ENCODE results near the gene CEBPA.

Gene CEBPA

DNA sequence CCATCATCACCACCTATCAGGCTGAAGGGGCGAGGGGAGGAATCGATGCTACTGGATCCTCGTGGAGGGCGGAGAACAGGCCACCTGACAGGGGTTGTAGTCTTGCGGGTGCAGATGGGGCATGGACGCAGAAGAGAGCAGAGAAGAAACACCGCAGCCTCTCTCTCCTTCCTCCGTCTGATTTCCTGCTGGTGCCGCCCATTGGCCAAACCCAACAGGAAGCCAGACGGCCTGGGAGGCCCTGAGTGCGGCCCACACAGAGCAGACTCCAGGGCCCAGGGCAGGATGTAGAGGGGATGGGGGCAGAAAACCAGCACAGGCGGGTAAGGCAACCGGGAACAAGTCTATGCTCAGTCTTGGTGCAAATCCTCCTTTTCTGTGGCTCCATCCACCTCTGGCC is 15.4 kb downstream of the CEBPA start:
- no peak for DNase-seq

DNA sequence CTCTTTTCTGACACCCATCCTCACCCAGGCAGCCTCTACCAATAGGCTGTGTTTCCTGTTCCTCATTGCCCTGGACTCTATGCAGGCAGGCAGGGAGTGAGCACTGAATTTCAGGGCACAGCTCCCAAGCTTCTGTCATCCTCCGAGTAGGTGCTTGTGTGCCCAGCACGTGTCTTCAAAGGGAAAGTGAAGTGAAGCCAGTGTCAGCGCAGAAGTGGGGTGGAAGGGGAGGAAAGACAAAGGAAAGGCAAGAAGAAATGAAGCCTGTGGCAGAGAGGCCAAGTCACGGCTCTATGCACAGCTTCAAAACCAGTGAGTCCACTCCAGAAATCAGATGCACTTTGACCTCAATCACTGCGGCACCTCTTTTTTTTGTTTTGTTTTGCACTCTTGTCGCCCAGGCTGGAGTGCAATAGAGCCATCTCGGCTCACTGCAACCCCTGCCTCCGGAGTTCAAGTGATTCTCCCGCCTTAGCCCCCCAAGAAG is 16.9 kb downstream of the CEBPA start:
- no peak for DNase-seq

DNA sequence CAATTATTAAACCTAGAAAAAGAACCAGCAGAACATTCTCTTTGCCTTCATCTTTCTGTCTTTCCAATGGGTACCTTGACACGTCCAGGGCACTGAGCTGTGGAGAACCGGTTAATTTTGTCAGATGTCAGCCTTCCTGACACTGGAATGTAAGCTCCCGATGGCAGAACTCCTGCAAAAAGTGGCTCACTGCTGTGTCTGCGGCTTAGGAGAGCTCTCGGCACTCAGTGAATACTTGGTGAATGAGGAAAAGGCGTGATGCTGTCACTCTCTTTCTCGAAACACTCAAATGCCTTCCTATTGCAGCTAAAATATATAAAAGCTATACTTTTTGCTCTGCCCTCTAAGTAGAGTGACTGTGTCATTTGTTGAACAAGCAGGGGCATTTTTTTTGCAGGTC is 17.6 kb downstream of the CEBPA start:
- DNase-seq = no peak

DNA sequence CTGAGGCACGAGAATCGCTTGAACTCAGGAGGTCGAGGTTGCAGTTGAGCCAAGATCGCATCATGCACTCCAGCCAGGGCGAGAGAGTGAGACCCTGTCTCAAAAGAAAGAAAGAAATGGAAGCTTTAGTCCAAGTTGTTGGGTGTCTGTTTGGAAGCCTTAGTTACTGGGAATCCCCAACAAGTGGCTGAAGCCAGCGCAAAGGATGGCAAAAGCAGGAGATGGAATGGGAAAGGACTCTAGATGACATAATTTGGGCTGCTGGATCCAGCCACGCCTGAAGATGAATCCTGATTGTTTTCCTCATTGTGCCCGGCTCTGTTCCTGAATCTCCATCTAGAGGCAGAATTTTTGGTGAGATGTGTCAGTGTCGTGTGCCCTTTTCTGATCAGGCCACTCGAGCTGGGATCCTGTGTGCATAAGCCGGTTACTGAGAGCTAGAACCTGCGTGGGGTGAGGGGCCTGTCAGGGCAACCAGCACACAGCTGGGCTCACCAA is 18.1 kb downstream of the CEBPA start:
- no peak for DNase-seq

DNA sequence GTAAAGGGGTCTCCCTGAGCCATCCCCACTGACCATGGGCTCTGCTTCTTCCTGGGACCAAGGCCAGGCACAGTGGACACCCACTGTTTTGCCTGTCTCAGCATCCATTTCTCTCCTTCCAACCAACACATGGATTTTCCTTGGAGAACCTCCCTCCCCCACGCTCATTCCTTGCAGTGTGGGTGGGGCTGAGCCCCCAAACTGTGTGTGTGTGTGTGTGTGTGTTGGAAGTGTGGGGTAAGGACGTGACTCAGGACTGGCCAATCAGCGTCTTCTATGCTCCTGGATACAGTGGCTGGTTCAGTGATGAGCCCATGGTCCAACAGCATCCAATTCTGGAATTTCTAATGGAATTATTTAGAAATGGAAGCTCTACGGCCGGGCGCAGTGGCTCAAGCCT is 18.7 kb downstream of the CEBPA start:
- no peak for DNase-seq

DNA sequence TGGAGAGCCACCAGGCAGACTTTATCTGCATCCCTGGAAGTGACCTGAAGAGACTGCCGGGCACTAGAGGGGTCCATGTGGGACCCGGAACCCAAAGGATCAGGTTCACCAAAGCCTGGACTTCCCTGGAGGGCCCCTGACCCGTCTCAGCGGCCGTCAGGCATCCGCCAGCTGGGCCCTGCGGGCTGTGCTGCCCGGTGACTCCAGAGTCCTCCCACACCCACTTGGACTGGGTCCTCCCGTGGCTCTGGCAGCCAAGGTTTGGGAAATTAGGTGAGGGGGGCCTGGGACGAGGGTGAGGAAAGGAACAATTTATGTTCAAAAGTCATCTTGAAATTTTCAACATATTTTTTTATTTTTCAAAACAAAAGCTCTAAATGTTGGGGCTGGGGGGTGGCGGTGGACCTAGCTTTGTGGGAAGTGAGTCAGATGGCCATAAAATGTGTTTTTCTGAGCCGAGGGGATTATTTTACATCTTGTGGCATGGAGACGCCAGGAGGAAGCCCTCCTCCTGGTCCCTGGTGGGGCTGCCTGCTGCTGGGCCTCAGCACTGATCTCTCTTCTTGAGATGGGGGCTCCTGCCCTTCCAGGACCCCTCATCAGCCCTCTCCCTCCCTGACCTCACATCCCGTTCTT is 20.2 kb downstream of the CEBPA start:
- DNase-seq = no peak

DNA sequence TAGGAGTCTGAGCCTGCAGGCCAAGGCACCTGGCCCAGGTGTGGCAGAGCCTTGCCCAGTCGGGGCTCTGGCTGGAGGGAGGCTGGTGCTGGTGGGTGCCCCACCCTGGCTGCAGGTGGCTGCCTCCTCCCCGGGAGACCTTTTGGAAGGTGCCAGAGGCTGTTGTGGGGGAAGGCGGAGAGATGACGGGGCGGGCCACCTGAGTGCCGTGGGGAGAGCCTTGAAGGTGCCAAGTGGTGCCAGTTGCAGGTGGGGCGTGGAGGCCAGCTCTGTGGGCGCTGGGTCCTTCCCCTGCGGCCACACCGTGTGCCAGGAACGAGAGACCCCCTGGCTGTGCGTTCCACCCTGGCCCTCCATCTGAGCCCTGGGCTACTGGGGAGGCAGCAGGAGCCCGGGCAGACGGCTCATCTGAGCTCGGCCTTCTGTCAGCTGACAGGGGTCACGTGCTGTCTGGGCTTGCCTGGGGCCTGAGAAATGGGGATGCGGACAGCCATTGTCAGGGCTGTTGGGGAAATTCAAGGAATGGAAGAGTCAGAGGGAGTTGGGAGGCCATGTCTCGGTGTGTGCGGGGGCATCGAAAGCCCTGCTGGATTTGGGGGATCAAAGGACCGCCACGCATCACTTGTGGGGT is 20.9 kb downstream of the CEBPA start:
- no peak for DNase-seq

DNA sequence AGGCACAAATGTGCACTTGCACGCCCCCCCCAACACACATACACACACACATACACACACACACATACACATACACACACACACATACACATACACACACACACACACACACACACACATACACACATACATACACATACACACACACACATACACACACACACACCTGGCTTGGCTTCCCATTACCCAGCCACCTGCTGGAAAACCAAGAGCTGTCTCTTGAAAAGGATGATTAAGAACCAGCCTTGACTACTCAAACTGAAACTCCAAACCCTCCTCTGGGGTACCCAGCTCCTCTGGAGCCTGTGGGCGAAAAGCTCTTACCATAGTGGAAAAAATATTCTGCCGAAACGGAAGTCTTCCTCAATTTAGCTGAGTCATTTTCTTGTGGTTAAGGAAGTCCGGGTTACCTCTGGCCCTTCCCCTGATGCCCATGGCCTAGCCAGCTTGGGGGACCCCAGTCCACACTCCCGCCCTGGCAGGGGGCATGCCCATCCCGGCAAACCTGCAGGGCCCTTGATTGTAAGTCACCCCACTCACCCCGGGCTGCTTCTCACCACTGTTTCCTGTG is 21.9 kb downstream of the CEBPA start:
- DNase-seq = no peak

DNA sequence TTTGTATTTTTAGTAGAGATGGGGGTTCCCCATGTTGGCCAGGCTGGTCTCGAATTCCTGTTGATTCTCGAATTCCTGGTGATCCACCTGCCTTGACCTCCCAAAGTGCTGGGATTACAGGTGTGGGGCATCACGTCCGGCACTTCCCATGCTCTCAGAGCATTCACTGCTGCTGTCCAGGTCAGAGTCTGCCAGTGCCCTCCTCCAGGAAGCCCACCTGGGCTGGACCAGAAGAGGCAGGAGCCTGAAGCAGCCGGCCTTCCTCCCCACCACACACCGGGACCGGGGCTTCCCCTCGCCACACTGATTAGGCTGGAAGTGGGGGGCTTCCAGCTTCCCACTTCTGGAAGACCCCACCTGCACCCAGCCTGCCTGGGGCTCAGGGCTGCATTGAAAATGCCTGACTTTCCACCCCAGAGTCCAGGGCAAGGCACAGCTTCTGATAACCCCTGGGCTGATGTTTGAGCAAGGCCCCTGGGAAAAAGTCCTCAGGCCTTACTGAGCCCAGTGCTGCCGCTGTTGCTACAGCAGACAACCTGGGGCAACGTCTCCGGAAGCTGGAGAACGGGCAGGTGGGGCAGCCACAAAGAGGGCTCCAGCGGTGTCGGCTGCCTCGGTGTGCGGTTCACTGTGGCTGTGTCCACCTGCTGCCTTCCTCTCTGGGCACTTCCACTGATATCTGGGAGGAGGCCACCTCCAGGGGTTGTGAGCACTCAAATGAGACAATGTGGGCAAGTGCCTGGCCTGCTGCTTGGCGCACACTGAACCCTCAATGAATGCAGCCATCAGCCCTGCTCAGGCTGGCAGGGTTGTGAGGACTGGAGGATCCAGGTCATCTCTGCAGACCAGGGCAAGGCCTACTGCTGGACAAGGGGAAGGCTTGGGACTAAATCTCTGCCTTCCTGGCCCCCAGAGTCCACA is 22.6 kb downstream of the CEBPA start:
- DNase-seq = no peak

DNA sequence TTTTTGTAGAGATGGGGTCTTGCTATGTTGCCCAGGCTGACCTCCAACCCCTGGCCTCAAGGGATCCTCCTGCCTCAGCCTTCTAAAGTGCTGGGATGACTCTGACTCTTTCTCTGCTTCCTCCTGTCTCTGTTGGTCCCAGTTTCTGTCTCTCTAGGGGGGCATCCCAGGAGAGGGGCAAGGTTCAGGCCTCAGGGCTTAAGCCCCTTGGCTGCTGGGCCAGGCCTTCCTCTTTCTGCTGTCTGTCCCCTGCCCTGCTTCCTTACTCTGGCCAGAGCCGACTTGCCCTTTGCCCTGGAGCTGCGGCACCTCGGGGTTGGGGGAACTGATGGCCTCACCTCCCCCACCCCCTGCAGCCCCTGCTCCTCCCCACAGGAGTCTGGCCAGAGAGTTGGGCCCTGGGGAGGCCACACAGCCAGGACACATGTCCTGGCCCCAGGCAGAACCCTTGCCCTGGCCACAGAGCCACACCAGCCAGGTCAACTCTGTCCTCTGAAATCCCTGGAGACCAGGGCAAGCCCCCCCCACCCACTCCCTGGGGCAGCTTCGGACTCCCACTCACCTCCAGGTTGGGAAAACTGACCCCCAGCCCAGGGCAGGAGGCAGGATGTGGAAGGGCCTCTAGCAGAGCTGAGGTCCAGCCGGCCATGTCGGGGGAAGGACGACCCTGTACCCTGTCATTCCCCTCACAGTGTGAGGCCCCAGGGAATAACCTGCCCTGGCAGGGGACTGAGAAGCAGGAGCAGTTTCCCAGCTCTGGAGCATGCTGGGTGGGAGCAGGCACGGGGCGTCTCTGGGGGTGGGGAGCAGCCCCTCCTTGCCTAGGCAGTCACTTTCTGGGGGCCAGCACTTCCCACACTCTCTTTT is 23.7 kb downstream of the CEBPA start:
- no peak for DNase-seq

DNA sequence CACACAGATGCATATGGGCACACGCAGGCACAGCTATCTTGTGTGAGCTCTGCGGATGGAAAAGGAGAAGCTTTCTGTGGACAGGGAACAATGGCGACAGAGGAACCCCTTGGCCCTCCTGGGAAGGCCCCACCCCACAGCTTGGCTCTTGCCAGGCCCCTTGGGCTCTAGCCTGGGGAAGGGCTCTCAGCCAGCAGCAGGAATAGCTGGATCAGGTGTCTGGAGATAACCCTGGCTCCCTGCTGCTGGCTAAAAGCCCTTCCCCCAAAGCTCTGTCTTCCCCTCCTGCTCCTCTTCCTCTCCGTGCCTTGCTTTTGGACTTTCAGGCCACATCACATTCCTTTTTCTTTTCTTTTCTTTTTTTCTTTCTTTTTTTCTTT is 24.3 kb downstream of the CEBPA start:
- no peak for DNase-seq

DNA sequence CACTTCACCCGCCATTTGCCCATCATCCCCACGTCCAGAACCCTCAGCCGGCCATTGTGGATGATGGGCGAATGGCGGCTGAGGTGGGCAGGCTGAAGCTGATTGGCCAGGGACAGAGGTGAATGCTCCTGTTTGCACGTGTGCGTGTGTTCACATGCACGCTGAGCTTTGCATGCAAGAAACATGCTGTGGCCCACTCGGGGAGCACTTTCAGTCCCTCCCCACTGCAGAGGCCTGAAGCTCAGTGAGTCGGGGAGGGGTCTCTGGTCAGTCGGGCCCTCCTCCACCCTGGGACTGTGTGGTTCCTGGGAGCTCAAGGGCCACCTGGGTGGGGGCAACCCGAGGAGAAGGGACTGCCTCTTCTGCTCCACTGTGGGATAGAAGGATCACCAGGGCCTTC is 24.9 kb downstream of the CEBPA start:
- no peak for DNase-seq

DNA sequence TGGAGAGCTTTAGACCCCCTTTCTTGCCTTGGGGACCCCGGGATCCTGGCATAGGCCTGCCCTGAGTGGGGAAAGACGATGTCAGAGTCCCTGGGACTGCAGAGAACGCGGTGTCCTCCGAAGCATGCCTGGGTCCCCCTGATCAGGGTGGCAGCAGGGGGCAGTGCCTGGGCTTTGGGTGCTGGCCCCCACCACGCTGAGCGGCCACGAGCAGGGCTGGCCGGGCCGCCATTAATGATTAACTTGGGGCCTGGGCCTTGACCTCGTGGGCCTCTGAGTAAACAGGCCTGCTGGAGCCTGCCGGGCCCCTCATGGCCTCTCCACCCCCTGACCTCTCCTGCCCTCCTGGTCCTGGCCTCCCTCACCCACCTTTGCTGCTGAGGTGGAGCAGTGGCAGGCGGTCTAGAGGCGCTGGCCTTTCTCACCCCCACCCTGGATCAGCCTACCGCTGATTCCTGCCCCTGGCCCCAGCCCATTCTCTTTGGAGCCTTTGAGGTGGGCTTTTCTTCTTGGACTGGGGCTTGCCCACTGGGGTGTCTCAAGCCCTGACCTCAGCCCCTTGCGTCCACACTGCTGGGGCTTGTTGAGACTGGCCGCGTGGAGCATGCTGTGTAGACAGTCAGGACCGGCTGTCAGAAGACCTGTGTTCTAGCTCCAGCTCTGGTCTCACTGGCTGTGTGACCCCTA is 26.3 kb downstream of the CEBPA start:
- DNase-seq = no peak

DNA sequence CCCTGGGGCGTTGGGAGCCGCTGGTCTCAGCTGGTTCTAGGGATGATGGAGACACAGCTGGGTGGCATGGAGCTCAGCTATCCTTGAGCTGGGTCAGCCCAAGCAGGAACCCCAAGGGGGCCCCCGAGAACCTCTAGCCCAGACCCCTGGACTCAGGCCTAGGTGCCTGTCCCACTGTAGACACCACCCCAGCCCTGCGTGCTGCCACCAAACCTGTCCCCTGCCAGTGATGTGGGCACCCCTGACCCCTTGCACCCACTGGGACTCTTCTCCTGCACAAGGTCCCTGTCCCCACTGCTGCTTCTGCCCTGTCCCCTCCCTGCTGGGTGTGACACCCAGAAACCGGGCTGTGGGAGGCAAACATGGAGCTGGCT is 26.8 kb downstream of the CEBPA start:
- DNase-seq = no peak

DNA sequence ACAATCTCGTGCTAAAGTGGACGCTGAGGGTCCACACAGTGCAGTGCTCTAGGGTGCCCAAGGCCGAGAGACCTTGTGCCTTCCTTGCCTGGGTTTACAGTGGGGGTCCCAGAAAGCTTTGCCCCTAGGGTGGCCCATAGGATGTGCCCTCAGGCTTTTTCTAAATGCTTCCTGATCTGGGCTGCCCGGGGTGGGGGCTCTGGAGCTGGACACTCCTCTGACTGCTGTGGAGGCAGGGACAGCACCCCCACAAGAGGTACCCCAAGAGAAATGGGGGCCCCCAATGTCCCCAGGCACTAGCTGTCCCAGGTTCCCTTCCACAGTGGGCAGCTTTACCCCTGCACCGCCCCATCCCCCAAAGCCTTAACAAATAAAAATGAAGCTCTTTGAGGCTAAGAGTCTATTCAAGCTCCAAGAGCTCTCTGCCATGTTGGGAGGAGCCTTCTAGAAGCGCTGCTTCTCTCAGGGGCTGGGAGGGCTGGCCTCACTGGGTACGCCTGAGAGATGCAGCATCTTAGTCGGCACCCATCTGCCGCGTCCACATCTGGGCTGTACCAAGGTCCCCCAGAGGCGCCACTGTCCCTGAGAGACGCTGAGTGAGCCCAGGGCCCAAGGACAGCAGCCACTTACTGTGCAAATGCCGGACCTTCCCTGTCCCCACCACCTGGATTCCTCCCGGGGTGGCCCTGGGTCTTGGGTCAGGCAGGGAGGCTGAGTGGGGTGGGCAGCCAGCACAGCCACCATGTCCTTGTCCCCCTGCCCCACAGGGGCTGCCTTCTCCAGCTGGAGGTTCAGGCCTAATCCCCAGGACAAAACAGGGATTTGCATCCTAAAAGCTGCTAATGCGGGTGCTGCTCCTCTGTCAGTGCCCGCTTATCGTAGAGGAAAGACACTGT is 27.4 kb downstream of the CEBPA start:
- no peak for DNase-seq

DNA sequence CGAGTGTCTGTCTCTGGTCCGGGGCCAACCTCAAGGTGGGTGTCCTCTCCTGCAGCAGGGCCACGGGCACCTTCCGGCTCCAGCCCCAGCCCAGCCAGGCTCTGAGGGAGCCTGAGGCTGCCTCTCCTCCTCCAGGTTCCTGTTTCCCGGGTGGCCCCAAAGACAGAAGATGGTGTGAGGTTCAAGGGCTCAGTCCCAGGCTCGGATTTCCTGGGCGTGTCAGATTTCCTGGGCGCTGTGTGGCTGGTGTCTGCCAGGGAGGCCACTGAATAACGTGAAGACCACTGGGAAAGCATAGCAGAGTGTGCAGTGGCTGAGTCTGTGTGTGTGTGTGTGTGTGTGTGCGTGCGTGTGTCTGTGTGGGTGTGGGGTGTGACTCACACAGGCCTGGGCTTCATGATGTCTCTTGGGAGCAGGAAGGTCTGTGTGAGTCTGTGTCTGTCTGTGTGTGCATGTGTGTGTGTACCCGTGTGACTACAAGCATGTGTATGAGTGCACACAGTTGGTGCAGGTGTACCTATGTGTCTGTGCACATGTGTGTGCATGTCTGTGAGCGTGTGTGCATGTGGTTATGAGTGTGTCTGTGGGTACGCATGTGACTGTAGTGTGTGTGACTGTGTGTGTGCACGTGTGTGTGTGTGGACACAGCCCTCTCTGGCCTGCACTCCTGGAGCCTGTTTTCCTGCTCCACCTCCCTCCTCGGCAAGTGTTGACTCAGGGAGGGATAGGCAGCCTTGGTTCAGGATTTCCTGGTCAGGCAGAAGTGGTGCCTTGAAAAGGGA is 28.3 kb downstream of the CEBPA start:
- peak; percentile 23 for DNase-seq

DNA sequence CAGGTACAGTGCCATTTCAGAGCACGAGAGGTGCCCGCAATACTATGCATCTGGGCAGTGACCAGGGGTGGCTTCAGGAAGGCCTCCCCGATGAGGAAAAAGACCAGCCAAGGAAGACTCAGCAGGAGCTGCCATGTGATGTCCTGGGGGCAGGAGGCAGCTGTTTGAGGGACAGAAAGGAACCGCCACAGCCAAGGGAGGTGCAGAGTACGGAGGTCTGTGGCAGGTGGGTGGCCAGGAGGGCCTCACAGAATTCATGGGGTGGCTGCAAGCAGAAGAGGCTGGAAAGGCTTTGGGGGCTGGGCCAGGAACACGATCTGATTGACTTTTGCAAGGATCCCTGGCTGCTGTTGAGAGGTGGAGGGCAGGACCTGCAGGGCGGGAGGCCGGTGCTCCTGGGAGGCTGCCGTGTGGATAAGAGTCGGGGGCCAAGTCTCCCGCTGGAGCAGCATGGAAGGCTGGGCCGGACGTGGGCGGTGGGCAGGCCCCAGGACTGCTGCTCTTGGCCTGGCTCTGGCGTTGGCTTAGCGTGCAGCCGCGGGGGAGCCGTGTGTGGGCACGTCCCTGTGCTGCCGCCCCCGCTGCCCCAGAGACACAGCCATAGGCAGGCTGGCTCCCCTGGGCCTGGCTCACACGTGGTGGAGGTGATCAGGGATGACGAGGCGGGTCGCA is 29.1 kb downstream of the CEBPA start:
- no peak for DNase-seq

DNA sequence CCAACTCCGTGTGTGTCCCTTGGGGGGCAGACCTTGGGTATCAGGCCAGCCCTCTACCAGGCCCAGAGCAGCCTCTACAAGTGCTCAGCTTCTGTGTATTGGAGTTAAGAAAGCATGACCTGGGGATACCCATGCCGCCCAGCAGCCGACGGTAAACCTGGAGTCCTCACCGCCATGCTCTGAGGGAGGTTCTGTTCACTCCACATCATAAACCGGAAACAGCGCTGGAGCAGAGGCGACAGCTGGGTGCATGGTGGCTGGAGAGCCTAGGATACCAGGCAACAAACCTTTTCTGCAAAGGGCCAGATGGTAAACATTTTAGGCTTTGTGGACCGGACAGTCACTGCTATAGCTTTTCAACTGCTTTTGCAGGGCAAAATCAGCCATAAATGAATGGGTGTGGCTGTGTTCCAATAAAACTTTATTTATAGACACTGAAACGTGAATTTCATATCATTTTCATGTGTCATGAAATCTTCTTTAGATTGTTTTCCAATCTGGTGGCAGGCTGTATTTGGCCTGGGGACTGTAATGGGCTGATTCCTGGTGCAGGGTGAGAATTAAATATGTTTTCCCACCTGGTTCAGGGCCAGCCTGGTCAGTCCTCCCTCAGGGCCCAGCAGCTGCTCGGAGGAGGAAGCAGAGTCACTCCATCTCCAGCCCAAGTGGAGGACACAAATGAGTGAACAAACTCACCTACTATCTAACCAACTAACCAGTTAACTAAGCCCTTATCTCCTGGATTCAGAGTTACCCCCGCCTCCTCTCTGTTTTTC is 30.9 kb downstream of the CEBPA start:
- no peak for DNase-seq

Data from CD4-positive, alpha-beta T cell treated with Interleukin-21 for 1 hour (primary cell).